ENCODE data around the gene ELOB.

ELOB gene

GRCh38 chr16:2787961-2788360, 10.9 kb upstream of the ELOB start:
- ATAC-seq, result no peak
- TF ChIP-seq, protein P1, sequence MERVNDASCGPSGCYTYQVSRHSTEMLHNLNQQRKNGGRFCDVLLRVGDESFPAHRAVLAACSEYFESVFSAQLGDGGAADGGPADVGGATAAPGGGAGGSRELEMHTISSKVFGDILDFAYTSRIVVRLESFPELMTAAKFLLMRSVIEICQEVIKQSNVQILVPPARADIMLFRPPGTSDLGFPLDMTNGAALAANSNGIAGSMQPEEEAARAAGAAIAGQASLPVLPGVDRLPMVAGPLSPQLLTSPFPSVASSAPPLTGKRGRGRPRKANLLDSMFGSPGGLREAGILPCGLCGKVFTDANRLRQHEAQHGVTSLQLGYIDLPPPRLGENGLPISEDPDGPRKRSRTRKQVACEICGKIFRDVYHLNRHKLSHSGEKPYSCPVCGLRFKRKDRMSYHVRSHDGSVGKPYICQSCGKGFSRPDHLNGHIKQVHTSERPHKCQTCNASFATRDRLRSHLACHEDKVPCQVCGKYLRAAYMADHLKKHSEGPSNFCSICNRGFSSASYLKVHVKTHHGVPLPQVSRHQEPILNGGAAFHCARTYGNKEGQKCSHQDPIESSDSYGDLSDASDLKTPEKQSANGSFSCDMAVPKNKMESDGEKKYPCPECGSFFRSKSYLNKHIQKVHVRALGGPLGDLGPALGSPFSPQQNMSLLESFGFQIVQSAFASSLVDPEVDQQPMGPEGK (CRISPR knock-in tag; IDR thresholded peaks at IDR 0.05; ENCODE audit: borderline replicate concordance), result no peak
- TF ChIP-seq ZC3H10 (CRISPR knock-in tag; IDR thresholded peaks at IDR 0.05) (no peak), RARB (CRISPR knock-in tag; IDR thresholded peaks at IDR 0.05) (no peak), TOX (CRISPR knock-in tag; IDR thresholded peaks at IDR 0.05; ENCODE audit: borderline replicate concordance) (no peak), CSDC2 (CRISPR knock-in tag; IDR thresholded peaks at IDR 0.05) (no peak), GLIS3 (CRISPR knock-in tag; IDR thresholded peaks at IDR 0.05) (no peak), CREB5 (CRISPR knock-in tag; IDR thresholded peaks at IDR 0.05; ENCODE audit: low read depth) (no peak), OSR1 (CRISPR knock-in tag; IDR thresholded peaks at IDR 0.05) (no peak), ZFP3 (CRISPR knock-in tag; IDR thresholded peaks at IDR 0.05) (no peak), ARNTL (CRISPR knock-in tag; IDR thresholded peaks at IDR 0.05; ENCODE audit: borderline replicate concordance, low read depth) (no peak)

DNA sequence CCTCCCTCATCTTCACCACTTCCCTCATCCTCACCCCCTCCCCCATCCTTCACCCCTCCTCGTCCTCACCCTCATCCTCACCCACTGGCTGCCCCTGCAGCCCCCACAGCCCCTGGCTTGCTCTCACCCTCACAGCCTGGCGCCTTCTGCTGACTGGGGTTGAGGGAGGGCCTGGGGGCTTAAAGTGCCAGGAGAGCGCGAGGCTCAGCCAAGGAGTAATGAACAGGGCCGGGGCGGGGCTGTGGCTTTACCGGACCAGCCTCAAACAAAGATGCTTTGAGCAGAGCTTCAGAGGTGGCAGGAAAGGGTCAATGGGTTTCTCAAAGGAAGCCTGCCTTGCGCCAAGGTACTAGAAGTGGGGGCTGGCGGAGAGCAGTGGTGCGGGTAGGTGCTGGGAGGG, 10.3 kb upstream of the ELOB start, which contains the start of gene PRSS33:
Gene PRSS33, minus strand, starts transcription at position 155 of the 400 bp plus-strand sequence. CDS start 1,013 bp downstream, outside the sequence.
- TF ChIP-seq TOX (CRISPR knock-in tag; IDR thresholded peaks at IDR 0.05; ENCODE audit: borderline replicate concordance) (no peak), ESRRG (CRISPR knock-in tag; IDR thresholded peaks at IDR 0.05) (no peak), OSR1 (CRISPR knock-in tag; IDR thresholded peaks at IDR 0.05) (no peak)
- TF ChIP-seq, protein P1 (CRISPR knock-in tag; IDR thresholded peaks at IDR 0.05; ENCODE audit: borderline replicate concordance), result no peak
- ATAC-seq, result no peak

DNA sequence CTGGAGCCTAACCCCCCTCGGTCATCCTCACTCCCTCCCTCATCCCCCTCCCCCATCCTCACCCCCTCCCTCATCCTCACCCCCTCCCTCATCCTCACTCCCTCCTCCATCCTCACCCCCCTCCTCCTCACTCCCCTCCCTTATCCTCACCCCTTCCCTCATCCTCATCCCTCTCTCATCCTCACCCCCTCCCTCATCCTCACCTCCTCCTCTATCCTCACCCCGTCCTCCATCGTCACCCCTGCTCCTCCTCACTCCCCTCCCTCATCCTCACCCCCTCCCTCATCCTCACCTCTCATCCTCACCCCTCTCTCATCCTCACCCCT, 9.7 kb upstream of the ELOB start:
- no peak for TF ChIP-seq BACH2 (CRISPR knock-in tag; IDR thresholded peaks at IDR 0.05; ENCODE audit: borderline replicate concordance)
- TF ChIP-seq CSDC2 (CRISPR knock-in tag; IDR thresholded peaks at IDR 0.05), result no peak
- no peak for TF ChIP-seq CREB5 (CRISPR knock-in tag; IDR thresholded peaks at IDR 0.05; ENCODE audit: low read depth)
- TF ChIP-seq SNAI2 (CRISPR knock-in tag; IDR thresholded peaks at IDR 0.05), result no peak
- no peak for TF ChIP-seq ZNF565 (CRISPR knock-in tag; conservative IDR thresholded peaks at IDR 0.05; ENCODE audit: low read depth)
- no peak for ATAC-seq

DNA sequence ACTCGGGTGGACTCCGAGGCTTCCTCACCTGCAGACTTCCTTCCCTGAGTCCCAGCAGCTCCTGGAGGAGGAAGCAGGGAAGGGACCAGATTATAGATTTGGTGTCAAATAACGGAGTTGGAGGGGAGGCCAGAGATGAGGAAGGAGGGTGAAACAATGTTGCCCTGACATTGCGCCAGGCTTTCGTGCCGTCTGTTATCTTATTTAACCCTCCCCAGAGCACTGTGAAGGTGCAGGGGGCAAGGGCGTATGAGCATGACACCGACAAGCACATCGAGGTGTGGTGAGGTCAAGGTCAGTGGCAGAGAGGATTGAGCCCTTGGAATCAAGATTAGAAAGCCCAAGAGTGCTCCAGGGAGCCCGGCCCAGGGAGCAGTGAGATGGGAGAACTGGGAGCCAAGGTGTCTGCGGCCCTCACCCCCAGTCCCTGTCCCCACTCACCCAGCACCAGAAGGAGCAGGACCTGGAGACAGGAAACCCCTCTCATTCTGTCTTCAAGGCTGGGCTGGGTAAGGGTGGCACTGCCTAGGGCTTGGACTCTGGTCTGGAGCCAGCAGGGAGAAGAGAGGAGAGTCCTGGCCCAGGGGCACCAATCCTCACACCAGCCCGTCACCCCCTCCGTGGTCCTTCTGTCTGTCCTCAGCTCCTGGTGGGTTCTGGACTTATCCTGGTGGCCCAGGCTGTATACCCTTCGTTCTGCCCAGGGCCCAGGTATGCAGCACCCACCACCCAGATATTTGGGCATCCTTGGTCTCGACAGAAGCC, 9.2 kb upstream of the ELOB start:
- ATAC-seq, result no peak; the same call in 2 of the 3 replicates
- TF ChIP-seq ARNTL (CRISPR knock-in tag; IDR thresholded peaks at IDR 0.05; ENCODE audit: borderline replicate concordance, low read depth) (no peak), RARB (CRISPR knock-in tag; IDR thresholded peaks at IDR 0.05) (no peak), TSHZ2 (CRISPR knock-in tag; IDR thresholded peaks at IDR 0.05) (no peak), ZFP3 (CRISPR knock-in tag; IDR thresholded peaks at IDR 0.05) (no peak), TOX (CRISPR knock-in tag; IDR thresholded peaks at IDR 0.05; ENCODE audit: borderline replicate concordance) (no peak)
- TF ChIP-seq, protein P2, sequence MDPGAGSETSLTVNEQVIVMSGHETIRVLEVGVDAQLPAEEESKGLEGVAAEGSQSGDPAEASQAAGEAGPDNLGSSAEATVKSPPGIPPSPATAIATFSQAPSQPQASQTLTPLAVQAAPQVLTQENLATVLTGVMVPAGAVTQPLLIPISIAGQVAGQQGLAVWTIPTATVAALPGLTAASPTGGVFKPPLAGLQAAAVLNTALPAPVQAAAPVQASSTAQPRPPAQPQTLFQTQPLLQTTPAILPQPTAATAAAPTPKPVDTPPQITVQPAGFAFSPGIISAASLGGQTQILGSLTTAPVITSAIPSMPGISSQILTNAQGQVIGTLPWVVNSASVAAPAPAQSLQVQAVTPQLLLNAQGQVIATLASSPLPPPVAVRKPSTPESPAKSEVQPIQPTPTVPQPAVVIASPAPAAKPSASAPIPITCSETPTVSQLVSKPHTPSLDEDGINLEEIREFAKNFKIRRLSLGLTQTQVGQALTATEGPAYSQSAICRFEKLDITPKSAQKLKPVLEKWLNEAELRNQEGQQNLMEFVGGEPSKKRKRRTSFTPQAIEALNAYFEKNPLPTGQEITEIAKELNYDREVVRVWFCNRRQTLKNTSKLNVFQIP (CRISPR knock-in tag; IDR thresholded peaks at IDR 0.05; ENCODE audit: borderline replicate concordance, low read depth), result no peak
